AG04449 (cell line): ENCODE results near the gene KPNB1.

Source experiments
- CTCF ChIA-PET: fragments of 350-600 bp; formaldehyde crosslinking; extraction: SDS; loops from one replicate; lab custom pipeline; 2021; ENCODE audit warnings: antibody characterized with exemption; lab: Yijun Ruan, JAX
- POLR2A ChIA-PET: fragments of 400-600, 350-600 bp; formaldehyde crosslinking; extraction: SDS; loops from one replicate; lab custom pipeline; 2020; ENCODE audit warnings: antibody characterized with exemption, inconsistent platforms; lab: Yijun Ruan, JAX
- DNase-seq: peaks from one replicate; pipeline ENCODE4 v3.0.0-alpha.2; 2010; ENCODE audit warnings: low read depth, low spot score
- H3K4me3 ChIP-seq: 2 replicates; pipeline ENCODE4 v1.5.1; 2011; ENCODE audit warnings: low read depth, mild to moderate bottlenecking, control low read depth, low read length
- CTCF ChIP-seq: IDR thresholded peaks from one replicate; pipeline ENCODE4 v1.5.1; 2011; ENCODE audit warnings: mild to moderate bottlenecking, moderate library complexity, low read length, control low read depth, inconsistent platforms; ENCODE audit not compliant: insufficient read depth; ENCODE audit errors: missing control alignments

The KPNB1 gene

GRCh38 chr17:47730681-47731080, 81.0 kb downstream of the KPNB1 start:
- no peak overlapping the region for H3K4me3 ChIP-seq
- POLR2A ChIA-PET = no interaction called here
- CTCF ChIA-PET = interaction anchor here (1.5 kb wide), 1 partner anchor 31 kb away, joined by 3 read pairs; no protein-coding TSS in a partner anchor
- no peak for DNase-seq
- TF ChIP-seq CTCF = no peak

GRCh38 chr17:47731396-47731795, 81.7 kb downstream of the KPNB1 start:
- POLR2A ChIA-PET = no interaction called here

GRCh38 chr17:47732399-47733046, 82.8 kb downstream of the KPNB1 start:
- POLR2A ChIA-PET = no interaction called here
- no peak for TF ChIP-seq CTCF
- CTCF ChIA-PET = interaction anchor here (0.9 to 2.5 kb wide), 3 partner anchors 8 to 18 kb away, joined by 3 to 7 read pairs (median 6); no protein-coding TSS in a partner anchor
- no peak for DNase-seq
- H3K4me3 ChIP-seq = no peak overlapping the region

More at GRCh38 chr17:47731396-47731795, 81.7 kb downstream of the KPNB1 start:
- H3K4me3 ChIP-seq = no peak overlapping the region
- no peak for TF ChIP-seq CTCF
- CTCF ChIA-PET = interaction anchor here (1.5 kb wide), 1 partner anchor 32 kb away, joined by 3 read pairs; no protein-coding TSS in a partner anchor
- no peak for DNase-seq

- H3K4me3 ChIP-seq = no peak within 1 kb of the TSS
- DNase-seq = no peak
- CTCF ChIA-PET = interaction anchor here (0.9 to 2.5 kb wide), 3 partner anchors 8 to 18 kb away, joined by 3 to 7 read pairs (median 6); no protein-coding TSS in a partner anchor
- POLR2A ChIA-PET = no interaction called here
- peak; percentile 24 for TF ChIP-seq CTCF
These were observed 83.4 kb downstream of the KPNB1 start, which contains the start of gene TBX21 for GRCh38 chr17:47733047-47733673. TSS of gene TBX21 (plus strand) at chr17:47733236. CDS start at chr17:47733455, 219 bp downstream.

GRCh38 chr17:47733674-47734410, 84.1 kb downstream of the KPNB1 start:
- H3K4me3 ChIP-seq = no peak overlapping the region
- DNase-seq = no peak
- POLR2A ChIA-PET = no interaction called here
- CTCF ChIA-PET = interaction anchor here (2.5 kb wide), 1 partner anchor 9 kb away, joined by 7 read pairs; no protein-coding TSS in a partner anchor
- no peak for TF ChIP-seq CTCF
